ENCODE data around the gene ARID3A. TPM values are rescaled to one million over a fixed set of nuclear protein-coding genes. Genes with fewer than 3 reads are reported as not detected.

The ARID3A gene
- total RNA-seq, 1 donor from 2014 or later = 2.6 TPM

DNA sequence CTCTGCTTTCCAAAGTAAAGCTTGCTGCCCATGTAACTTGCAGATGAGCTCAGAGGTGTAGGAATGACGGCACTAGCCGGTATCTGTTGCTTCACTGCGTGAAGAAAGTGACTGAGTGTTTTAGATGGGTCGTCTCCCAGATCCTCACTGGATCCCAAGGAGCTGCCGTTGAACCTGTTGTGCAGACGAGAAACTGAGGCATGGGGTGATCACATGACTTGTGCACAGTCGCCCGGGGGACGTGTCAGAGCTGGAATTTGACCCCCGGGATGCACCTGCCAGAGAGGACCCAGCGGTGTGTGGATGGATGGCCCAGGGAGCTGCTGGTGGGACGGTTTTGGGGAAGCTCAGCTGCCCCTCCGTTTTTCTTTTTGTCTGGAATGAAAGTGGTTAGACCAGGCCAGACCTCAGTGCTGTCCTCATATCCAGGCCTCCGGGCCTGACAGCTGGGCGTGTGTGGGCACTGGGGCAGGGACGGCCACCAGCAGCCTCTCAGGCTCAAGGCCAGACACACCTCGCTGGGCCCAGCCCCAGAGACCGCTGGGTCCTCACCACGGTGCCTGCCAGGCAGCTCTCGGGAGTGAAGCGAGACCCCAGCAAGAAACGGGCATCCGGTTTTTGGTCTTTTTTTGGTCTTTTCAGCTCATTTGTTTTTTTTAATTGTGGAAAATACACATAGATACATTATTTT lies 12.5 kb downstream of the ARID3A start:
- H3K4me3 ChIP-seq (ENCODE audit: low read length in 3 of 3) = no peak overlapping the region
- H3K27ac ChIP-seq (ENCODE audit: low read depth, low read length) = no peak overlapping the region

DNA sequence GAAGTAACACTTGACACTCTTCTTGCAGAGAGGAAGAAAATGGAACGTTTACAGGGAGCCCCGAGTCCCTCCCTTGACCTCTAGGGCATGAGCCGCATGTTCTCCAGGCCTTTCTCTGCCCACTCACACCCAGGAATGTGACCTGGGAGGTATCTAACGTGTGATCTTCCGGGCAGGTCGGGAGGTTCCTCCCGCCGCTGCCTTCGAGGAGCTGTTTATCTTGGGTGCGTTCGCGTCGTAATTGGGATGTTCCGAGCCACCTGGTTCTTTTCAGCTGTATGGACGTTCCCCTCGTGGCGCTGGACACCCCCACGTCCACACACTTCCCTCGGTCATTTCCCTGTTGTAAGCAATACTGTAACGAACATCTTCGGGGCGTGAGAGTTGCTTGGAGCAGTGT lies 13.6 kb downstream of the ARID3A start:
- Histone ChIP-seq H3K9ac (ENCODE audit: low read depth in 1 of 3, low read length in 3 of 3) (no peak overlapping the region), H3K36me3 (ENCODE audit: control insufficient read depth in 3 of 3, insufficient read depth in 3 of 3, low read length in 3 of 3) (no peaks in the 10 kb centered on the region), H3K4me1 (ENCODE audit: control insufficient read depth in 3 of 3, insufficient read depth in 3 of 3, low read length in 3 of 3) (peaks cover 11 to 26% (median 16%) of the 10 kb centered on the region in 3 donors), H3K27ac (ENCODE audit: low read depth, low read length) (no peak overlapping the region), H3K4me3 (ENCODE audit: low read length in 3 of 3) (no peak overlapping the region), H3K9me3 (ENCODE audit: control insufficient read depth in 3 of 3, low read length in 3 of 3) (no peaks in the 10 kb centered on the region), H3K27me3 (ENCODE audit: control insufficient read depth in 3 of 3, insufficient read depth in 3 of 3, low read length in 3 of 3) (peaks cover 0 to 19% (median 10%) of the 10 kb centered on the region in 3 donors)

More for the DNA sequence above, 12.5 kb downstream of the ARID3A start:
- Histone ChIP-seq H3K4me1 (ENCODE audit: control insufficient read depth in 3 of 3, insufficient read depth in 3 of 3, low read length in 3 of 3) (peaks cover 21 to 36% (median 26%) of the 10 kb centered on the region in 3 donors), H3K36me3 (ENCODE audit: control insufficient read depth in 3 of 3, insufficient read depth in 3 of 3, low read length in 3 of 3) (no peaks in the 10 kb centered on the region), H3K27me3 (ENCODE audit: control insufficient read depth in 3 of 3, insufficient read depth in 3 of 3, low read length in 3 of 3) (peaks cover 0 to 19% (median 7%) of the 10 kb centered on the region in 3 donors), H3K9me3 (ENCODE audit: control insufficient read depth in 3 of 3, low read length in 3 of 3) (no peaks in the 10 kb centered on the region), H3K9ac (ENCODE audit: low read depth in 1 of 3, low read length in 3 of 3) (no peak overlapping the region)

DNA sequence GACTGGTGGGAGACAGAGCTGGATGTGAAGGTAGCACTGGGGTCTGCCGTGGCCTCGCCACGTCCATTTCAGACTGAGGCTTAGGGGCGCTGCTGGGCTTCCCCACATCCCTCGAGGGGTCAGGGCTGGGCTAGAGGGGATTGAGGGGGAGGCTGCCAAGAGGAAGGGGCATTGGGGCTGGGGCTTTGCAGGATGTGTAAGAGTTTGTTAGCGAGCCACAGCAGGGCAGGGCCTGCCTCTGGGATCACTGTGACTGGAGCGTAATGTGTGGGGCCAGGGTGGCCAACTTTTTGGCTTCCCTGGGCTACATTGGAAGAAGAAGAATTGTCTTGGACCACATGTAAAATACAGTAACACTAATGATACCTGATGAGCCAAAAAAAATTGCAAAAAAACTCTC lies 14.1 kb downstream of the ARID3A start:
- Histone ChIP-seq H3K27me3 (ENCODE audit: control insufficient read depth in 3 of 3, insufficient read depth in 3 of 3, low read length in 3 of 3) (peaks cover 0 to 19% (median 10%) of the 10 kb centered on the region in 3 donors), H3K4me3 (ENCODE audit: low read length in 3 of 3) (no peak overlapping the region), H3K27ac (ENCODE audit: low read depth, low read length) (no peak overlapping the region), H3K36me3 (ENCODE audit: control insufficient read depth in 3 of 3, insufficient read depth in 3 of 3, low read length in 3 of 3) (no peaks in the 10 kb centered on the region), H3K4me1 (ENCODE audit: control insufficient read depth in 3 of 3, insufficient read depth in 3 of 3, low read length in 3 of 3) (peaks cover 7 to 21% (median 12%) of the 10 kb centered on the region in 3 donors), H3K9me3 (ENCODE audit: control insufficient read depth in 3 of 3, low read length in 3 of 3) (no peaks in the 10 kb centered on the region), H3K9ac (ENCODE audit: low read depth in 1 of 3, low read length in 3 of 3) (no peak overlapping the region)

DNA sequence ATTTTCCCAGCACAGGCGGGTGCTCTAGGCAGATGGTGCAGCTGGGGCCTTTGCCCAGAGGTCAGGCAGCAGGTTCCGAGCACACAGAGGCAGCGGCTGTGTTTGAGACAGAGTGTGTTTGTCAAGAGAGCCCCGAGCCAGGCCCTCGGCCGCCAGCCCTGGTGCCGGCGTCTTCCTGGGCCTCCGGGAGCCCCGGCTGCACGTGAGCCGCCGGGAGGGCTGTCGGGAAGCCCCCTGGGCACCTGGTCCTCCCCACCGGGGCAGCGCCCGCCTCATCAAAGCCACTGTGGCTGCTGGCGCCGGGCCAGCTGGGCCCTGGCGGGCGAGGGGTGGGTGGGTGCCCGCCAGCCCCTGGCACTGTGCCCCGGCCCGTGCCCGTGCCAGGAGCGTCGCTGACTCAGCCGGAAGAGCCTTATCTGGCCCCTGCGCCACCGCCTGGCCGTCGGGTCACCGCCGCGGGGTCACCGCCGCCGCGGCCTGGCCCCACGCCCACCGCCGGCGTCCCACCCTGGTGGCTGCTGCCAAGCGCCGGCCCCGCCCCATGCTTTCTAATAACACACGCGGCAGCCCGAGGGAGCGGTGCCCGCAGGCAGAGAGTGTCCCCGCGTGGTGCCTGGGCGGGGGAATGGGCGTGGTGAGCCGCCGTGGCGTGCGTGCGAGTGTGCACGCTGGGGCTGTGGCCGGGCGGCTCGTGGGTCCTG lies 14.9 kb downstream of the ARID3A start:
- Histone ChIP-seq H3K4me3 (ENCODE audit: low read length in 3 of 3) (peak overlapping the region; percentile 20 to 62 (median 29)), H3K27ac (ENCODE audit: low read depth, low read length) (peak overlapping the region; percentile 51), H3K9ac (ENCODE audit: low read depth in 1 of 3, low read length in 3 of 3) (peak overlapping the region in 1 of 3 donors; percentile 40), H3K9me3 (ENCODE audit: control insufficient read depth in 3 of 3, low read length in 3 of 3) (no peaks in the 10 kb centered on the region), H3K27me3 (ENCODE audit: control insufficient read depth in 3 of 3, insufficient read depth in 3 of 3, low read length in 3 of 3) (peaks cover 0 to 19% (median 10%) of the 10 kb centered on the region in 3 donors), H3K36me3 (ENCODE audit: control insufficient read depth in 3 of 3, insufficient read depth in 3 of 3, low read length in 3 of 3) (no peaks in the 10 kb centered on the region), H3K4me1 (ENCODE audit: control insufficient read depth in 3 of 3, insufficient read depth in 3 of 3, low read length in 3 of 3) (peaks cover 3 to 15% (median 8%) of the 10 kb centered on the region in 3 donors)

DNA sequence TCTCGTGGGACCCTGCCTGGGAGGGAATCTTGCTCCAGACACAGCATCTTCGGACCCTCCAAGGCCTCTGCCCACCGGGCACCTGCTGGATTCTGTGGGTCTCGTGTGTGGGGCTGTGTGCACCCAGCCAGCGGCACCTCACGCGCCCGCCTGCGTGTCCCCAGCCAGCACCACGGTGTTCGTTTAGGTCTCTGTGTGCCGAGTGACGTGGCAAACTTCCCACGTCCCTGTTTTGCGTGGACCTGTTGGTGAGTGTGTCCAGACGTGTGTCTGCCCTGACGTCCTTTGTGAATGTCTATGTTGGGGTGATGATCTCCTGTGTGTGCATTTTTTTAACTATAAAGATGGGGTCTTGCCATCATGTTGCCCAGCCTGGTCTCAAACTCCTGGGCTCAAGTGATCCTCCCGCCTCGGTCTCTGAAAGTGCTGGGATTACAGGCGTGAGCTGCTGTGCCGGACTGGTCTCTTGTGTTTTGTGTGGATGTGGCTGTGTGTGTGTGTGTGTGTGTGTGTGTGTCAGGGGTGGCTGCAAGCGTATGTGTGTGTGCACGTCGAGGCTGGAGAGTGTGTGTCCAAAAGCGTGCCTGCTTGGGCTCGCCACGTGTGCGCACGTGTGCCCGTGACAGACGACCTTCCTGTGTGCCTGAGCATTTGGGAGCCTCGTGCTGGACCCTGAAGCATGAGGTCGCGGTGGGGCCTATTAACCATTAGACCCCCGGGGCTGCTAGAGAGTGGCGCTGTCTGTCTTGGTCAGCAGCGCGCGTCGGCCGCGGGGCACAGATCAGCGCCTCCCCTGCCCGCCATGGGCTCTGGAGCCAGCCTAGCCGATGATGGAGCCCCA lies 15.7 kb downstream of the ARID3A start:
- Histone ChIP-seq H3K27me3 (ENCODE audit: control insufficient read depth in 3 of 3, insufficient read depth in 3 of 3, low read length in 3 of 3) (peaks cover 0 to 19% (median 10%) of the 10 kb centered on the region in 3 donors), H3K27ac (ENCODE audit: low read depth, low read length) (no peak overlapping the region), H3K36me3 (ENCODE audit: control insufficient read depth in 3 of 3, insufficient read depth in 3 of 3, low read length in 3 of 3) (no peaks in the 10 kb centered on the region), H3K4me1 (ENCODE audit: control insufficient read depth in 3 of 3, insufficient read depth in 3 of 3, low read length in 3 of 3) (peaks cover 3 to 15% (median 8%) of the 10 kb centered on the region in 3 donors), H3K4me3 (ENCODE audit: low read length in 3 of 3) (peak overlapping the region; percentile 20 to 62 (median 29)), H3K9me3 (ENCODE audit: control insufficient read depth in 3 of 3, low read length in 3 of 3) (no peaks in the 10 kb centered on the region), H3K9ac (ENCODE audit: low read depth in 1 of 3, low read length in 3 of 3) (peak overlapping the region in 1 of 3 donors; percentile 40)

DNA sequence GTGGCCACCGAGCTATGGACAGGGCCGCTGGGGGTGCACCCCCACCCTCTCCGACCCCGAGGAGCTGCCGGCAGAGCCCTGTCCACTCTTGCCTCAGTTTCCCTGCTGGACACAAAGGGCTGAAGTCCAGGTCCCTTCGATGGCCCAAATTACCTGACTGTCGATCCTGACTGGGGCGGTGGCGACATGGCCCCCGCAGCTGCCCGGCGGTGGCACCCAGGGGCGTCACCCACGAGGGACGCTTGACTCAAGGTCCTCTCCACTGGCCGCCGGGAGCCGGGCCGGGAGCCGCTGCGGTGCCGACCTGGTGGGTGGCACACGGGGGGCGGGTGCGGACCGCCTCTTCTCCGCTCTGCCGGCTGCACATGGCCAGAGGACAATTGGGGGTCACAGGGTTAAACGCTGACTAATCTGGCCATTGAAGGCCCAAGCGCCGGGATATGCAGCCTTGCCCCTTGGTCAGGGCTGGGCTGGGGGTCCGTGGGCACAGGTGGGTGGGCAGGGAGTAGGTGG lies 16.4 kb downstream of the ARID3A start:
- H3K4me3 ChIP-seq (ENCODE audit: low read length in 3 of 3) = no peak overlapping the region
- H3K4me1 ChIP-seq (ENCODE audit: control insufficient read depth in 3 of 3, insufficient read depth in 3 of 3, low read length in 3 of 3) = peaks cover 3 to 15% (median 8%) of the 10 kb centered on the region in 3 donors
- H3K36me3 ChIP-seq (ENCODE audit: control insufficient read depth in 3 of 3, insufficient read depth in 3 of 3, low read length in 3 of 3) = no peaks in the 10 kb centered on the region
- H3K27ac ChIP-seq (ENCODE audit: low read depth, low read length) = no peak overlapping the region
- peaks cover 0 to 21% (median 10%) of the 10 kb centered on the region in 3 donors for H3K27me3 ChIP-seq (ENCODE audit: control insufficient read depth in 3 of 3, insufficient read depth in 3 of 3, low read length in 3 of 3)
- H3K9me3 ChIP-seq (ENCODE audit: control insufficient read depth in 3 of 3, low read length in 3 of 3) = no peaks in the 10 kb centered on the region
- H3K9ac ChIP-seq (ENCODE audit: low read depth in 1 of 3, low read length in 3 of 3) = no peak overlapping the region

DNA sequence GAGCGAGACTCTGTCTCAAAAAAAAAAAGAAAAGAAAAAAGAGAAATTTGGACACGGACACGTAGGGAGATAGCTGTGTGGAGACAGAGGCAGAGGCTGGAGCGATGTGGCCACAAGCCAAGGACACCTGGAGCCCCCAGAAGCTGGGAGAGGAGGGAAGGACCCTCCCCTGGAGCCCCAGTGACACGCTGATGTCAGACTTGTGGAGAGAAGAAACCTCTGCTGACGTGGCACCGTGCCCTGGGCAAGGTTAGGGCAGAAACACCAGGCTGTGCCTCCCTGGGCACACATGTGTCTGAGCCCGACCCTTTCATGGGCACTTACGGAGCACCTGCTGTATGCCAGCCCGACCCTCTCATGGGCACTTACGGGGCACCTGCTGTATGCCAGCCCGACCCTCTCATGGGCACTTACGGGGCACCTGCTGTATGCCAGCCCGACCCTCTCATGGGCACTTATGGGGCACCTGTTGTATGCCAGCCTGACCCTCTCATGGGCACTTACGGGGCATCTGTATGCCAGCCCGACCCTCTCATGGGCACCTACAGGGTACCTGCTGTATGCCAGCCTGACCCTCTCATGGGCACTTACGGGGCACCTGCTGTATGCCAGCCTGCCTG lies 17.8 kb downstream of the ARID3A start:
- no peak overlapping the region for H3K27ac ChIP-seq (ENCODE audit: low read depth, low read length)
- H3K9ac ChIP-seq (ENCODE audit: low read depth in 1 of 3, low read length in 3 of 3) = no peak overlapping the region
- no peaks in the 10 kb centered on the region for H3K36me3 ChIP-seq (ENCODE audit: control insufficient read depth in 3 of 3, insufficient read depth in 3 of 3, low read length in 3 of 3)
- peaks cover 3 to 15% (median 8%) of the 10 kb centered on the region in 3 donors for H3K4me1 ChIP-seq (ENCODE audit: control insufficient read depth in 3 of 3, insufficient read depth in 3 of 3, low read length in 3 of 3)
- no peaks in the 10 kb centered on the region for H3K9me3 ChIP-seq (ENCODE audit: control insufficient read depth in 3 of 3, low read length in 3 of 3)
- peaks cover 0 to 24% (median 10%) of the 10 kb centered on the region in 3 donors for H3K27me3 ChIP-seq (ENCODE audit: control insufficient read depth in 3 of 3, insufficient read depth in 3 of 3, low read length in 3 of 3)
- no peak overlapping the region for H3K4me3 ChIP-seq (ENCODE audit: low read length in 3 of 3)

DNA sequence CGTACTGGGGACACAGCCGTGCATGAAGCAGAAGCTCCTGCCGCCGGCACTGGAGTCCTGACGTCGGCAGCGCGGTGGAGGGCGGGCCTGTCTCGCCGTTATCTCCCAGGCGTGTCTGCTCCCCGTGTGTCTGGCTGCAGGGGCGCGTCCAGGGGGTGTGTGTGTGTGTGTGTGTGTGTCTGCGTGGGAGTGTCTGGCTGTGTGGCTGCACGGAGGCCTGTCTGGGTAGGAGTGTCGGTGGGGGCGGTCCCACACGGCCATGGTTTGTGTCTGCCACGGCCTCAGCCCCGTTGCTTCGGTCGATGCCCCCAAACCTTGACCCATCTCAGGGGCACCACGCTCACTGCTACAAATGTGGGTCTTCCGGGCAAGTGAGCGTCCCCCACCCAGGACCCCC lies 18.3 kb downstream of the ARID3A start:
- peaks cover 3 to 15% (median 8%) of the 10 kb centered on the region in 3 donors for H3K4me1 ChIP-seq (ENCODE audit: control insufficient read depth in 3 of 3, insufficient read depth in 3 of 3, low read length in 3 of 3)
- no peak overlapping the region for H3K9ac ChIP-seq (ENCODE audit: low read depth in 1 of 3, low read length in 3 of 3)
- H3K36me3 ChIP-seq (ENCODE audit: control insufficient read depth in 3 of 3, insufficient read depth in 3 of 3, low read length in 3 of 3) = no peaks in the 10 kb centered on the region
- no peak overlapping the region for H3K27ac ChIP-seq (ENCODE audit: low read depth, low read length)
- peaks cover 0 to 24% (median 10%) of the 10 kb centered on the region in 3 donors for H3K27me3 ChIP-seq (ENCODE audit: control insufficient read depth in 3 of 3, insufficient read depth in 3 of 3, low read length in 3 of 3)
- H3K9me3 ChIP-seq (ENCODE audit: control insufficient read depth in 3 of 3, low read length in 3 of 3) = no peaks in the 10 kb centered on the region
- H3K4me3 ChIP-seq (ENCODE audit: low read length in 3 of 3) = no peak overlapping the region

DNA sequence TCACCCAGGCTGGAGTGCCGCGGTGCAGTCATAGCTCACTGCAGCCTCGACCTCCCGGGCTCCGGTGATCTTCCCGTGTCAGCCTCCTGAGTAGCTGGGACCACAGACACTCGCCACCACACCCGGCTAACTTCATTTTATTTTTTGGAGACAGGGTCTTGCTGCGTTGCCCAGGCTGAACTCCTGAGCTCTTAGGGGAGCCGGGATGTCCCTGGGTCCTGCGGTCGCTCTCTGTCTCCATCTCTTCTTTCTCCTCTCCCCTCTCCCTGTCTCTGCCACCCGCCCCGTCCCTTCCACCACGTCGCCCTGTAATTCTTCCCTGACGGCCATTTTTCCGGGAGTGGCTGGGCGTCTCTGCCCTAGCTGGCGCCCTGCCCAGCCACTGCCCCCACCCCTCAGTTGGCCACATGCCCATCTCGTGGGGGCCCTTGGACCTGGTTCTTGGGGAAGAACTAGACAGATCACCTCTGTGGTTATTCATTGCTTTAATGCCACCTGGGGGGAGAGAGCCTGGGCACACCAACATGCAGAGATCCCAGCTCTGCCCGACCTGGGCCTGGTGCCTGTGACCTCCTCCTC lies 18.9 kb downstream of the ARID3A start:
- Histone ChIP-seq H3K36me3 (ENCODE audit: control insufficient read depth in 3 of 3, insufficient read depth in 3 of 3, low read length in 3 of 3) (no peaks in the 10 kb centered on the region), H3K27me3 (ENCODE audit: control insufficient read depth in 3 of 3, insufficient read depth in 3 of 3, low read length in 3 of 3) (peaks cover 0 to 24% (median 10%) of the 10 kb centered on the region in 3 donors), H3K9ac (ENCODE audit: low read depth in 1 of 3, low read length in 3 of 3) (no peak overlapping the region), H3K27ac (ENCODE audit: low read depth, low read length) (no peak overlapping the region), H3K4me3 (ENCODE audit: low read length in 3 of 3) (no peak overlapping the region), H3K9me3 (ENCODE audit: control insufficient read depth in 3 of 3, low read length in 3 of 3) (no peaks in the 10 kb centered on the region), H3K4me1 (ENCODE audit: control insufficient read depth in 3 of 3, insufficient read depth in 3 of 3, low read length in 3 of 3) (peaks cover 3 to 15% (median 8%) of the 10 kb centered on the region in 3 donors)

Data from skeletal muscle tissue (tissue), 4 donors.